MG63 (cell line): ENCODE results near the gene KCNMB2. TPM values are rescaled to one million over a fixed set of nuclear protein-coding genes. Genes with fewer than 3 reads are reported as not detected.
A peak's percentile ranks its signal among the peaks of the same experiment; 100 is the strongest.
"Not testable (repeated sequence)": the region's sequence is repeated elsewhere in the genome, so short reads cannot be mapped to it uniquely, and the experiment has no call there.

Experiments
- DNase-seq: peaks from one replicate; pipeline ENCODE4 v3.0.0-alpha.2; 2020
- H3K27me3 ChIP-seq: fragments of 250-450 bp; sonication (Bioruptor Pico); 2 replicates; pipeline ENCODE4 v1.5.1; 2020; ENCODE audit warnings: mild to moderate bottlenecking, moderate library complexity
- H3K36me3 ChIP-seq: fragments of 250-450 bp; sonication (Bioruptor Pico); 2 replicates; pipeline ENCODE4 v1.5.1; 2020; ENCODE audit warnings: mild to moderate bottlenecking, moderate library complexity
- H3K4me3 ChIP-seq: fragments of 250-450 bp; sonication (Bioruptor Pico); 2 replicates; pipeline ENCODE4 v1.5.1; 2020; ENCODE audit warnings: mild to moderate bottlenecking, moderate library complexity
- H3K9me3 ChIP-seq: fragments of 250-450 bp; sonication (Bioruptor Pico); 2 replicates; pipeline ENCODE4 v1.5.1; 2020; ENCODE audit warnings: mild to moderate bottlenecking, moderate library complexity
- total RNA-seq: library from RNA; depleted of rRNA; stranded (reverse); fragments of >200 nt; shearing (Covaris generic); gene quantifications from 2 replicates; pipeline ENCODE4 v1.2.3, GENCODE V29; 2014; ENCODE audit warnings: low replicate concordance

KCNMB2 gene
- total RNA-seq, 1 experiment from 2014 or later: not detected

DNA sequence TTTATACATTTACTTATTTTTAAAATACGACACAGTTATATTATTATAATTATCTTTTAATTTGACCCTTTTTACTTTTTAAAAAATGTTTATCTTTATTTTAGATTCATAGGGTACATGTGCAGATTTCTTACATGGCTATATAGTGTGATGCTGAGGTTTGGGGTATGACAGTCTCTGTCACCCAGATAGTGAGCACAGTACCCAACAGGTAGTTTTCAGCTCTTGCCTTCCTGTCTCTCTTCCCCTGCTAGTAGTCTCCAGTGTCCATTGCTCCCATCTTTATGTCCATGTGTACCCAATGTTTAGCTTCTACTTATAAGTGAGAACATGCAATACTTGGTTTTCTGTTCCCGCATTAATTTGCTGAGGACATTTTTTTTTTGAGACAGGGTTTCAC is 21.8 kb upstream of the KCNMB2 start:
- no peaks in the 10 kb centered on the region for H3K36me3 ChIP-seq
- no peaks in the 10 kb centered on the region for H3K27me3 ChIP-seq
- no peaks in the 10 kb centered on the region; the same call in 1 of the 2 replicates for H3K9me3 ChIP-seq
- DNase-seq: no peak
- H3K4me3 ChIP-seq: no peak overlapping the region

DNA sequence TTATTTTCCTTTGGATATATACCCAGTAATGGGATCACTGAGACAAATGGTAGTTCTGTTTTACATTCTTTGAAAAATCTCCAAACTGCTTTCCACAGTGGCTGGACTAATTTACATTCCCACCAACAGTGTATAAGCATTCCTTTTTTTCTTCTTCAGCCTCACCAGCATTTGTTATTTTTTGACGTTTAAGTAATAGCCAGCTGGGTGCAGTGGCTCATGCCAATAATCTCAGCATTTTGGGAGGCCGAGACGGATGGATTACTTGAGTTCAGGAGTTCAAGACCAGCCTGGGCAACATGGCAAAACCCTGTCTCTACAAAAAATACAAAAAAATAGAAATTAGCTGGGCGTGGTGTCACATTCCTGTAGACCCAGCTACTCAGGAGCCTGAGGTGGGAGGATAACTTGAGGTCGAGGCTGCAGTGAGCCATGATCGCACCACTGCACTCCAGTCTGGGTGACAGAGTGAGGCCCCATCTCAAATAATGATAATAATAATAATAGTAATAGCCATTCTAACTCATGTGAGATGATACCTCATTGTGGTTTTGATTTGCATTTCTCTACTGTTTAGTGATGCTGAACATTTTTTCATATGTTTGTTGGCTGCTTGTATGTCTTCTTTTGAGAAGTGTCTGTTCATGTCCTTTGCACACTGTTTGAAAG is 21.0 kb upstream of the KCNMB2 start:
- not testable (repeated sequence) for DNase-seq, H3K9me3 ChIP-seq, H3K27me3 ChIP-seq, H3K4me3 ChIP-seq, H3K36me3 ChIP-seq

DNA sequence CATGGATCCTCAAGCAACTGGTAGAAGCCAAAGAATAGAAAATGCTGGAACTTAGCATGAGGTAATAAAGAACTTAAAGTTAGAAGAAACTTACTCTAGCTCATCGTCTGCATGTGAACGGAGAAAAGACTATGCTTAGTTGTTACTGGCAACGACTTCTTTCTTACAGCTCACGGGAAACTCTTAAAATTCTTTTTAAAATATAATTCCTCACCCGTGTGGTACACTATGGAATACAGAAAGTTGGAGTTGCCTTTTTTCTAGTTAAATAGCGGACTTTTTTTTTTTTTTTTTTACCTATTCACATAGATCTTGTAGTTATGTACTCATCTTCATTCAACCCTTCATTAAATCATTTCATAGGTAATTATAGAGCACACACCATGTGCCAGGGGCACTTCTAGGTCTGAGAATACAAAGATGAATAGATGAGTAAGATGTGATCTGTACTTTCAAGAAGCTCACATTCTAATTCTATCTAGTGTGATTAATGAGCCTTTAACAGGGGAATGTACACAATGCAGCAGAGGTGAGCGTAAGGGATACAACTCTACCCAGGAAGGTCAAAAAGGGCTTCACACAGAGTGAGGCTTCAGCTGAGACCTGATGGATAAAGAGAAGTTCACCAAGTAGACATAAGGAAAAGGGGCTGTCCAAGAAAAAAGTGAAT is 18.4 kb upstream of the KCNMB2 start:
- Histone ChIP-seq H3K27me3 (no peaks in the 10 kb centered on the region), H3K9me3 (no peaks in the 10 kb centered on the region), H3K4me3 (no peak overlapping the region), H3K36me3 (no peaks in the 10 kb centered on the region)
- DNase-seq: no peak

DNA sequence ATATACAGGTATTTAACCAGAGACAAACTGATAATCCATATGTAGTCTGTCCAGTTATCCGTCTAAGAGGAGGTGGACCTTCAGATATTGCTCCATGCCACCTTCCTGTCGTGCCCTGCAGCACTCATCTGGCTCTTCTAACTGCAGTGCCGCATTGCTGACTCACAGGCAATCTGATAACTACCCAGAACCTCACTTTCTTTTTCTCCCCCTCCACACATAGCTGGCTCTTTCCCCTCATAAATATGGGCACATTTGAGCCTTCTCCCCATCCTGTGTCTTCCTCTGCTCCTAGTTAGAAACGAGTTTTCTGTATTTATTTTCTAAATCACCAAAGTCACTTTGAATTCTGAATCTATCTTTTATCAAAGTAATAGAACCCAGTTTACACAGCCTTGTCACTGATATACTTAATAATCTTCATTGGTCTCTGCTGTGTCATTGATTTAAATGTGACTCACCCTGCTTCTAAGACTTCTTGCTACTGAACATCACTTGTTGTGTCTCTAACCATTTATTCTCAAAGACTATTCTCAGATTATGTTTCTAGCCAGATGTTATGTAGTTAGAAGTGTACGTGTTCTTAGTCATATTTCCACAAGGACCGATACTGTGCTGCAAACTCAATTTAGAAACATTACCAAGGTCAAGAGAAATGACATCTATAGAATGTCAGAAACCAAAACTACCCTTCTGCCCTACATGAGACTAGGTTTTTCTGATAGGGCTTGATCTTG is 17.4 kb upstream of the KCNMB2 start:
- Histone ChIP-seq H3K9me3 (no peaks in the 10 kb centered on the region), H3K27me3 (no peaks in the 10 kb centered on the region), H3K4me3 (no peak overlapping the region), H3K36me3 (no peaks in the 10 kb centered on the region)
- no peak for DNase-seq

DNA sequence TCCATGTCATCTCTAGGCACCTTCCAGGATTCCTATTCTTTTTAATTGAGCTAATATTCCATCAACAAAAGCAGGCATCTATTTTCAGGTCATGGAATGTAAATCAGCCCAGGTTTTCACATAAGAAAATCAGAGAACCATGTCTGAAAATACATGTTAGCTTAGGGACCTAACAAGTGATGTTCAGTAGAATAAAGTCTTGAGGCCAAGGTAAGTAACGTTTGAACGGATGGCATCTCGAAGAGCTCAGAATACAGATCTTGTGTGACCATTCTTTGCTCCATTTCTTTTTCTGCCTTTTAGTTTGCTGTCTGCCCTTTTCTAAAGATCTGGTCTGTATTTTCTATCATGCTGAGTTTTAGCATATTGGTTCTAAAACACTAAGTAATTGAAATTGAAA is 16.5 kb upstream of the KCNMB2 start:
- DNase-seq: no peak
- no peak overlapping the region for H3K4me3 ChIP-seq
- H3K9me3 ChIP-seq: no peaks in the 10 kb centered on the region
- H3K36me3 ChIP-seq: no peaks in the 10 kb centered on the region
- H3K27me3 ChIP-seq: no peaks in the 10 kb centered on the region

DNA sequence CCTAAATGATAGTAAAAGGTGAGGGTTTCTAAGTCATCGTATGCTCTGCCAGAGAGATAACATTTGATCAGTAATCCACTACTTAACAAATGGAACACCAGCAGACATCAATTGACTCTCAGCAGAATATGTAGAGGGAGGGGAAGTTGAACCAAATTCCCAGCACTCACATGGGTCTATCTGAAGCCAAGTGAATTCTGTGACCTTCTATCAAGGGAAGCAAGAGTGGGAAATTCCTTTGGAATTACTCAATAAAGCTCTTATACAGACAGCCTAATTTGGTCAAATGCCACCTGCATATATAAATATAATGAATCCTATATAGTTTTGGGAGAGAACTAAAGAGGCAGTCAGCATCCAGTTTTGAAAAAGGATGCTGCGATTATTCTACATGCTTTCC is 15.8 kb upstream of the KCNMB2 start:
- no peaks in the 10 kb centered on the region for H3K36me3 ChIP-seq
- no peak for DNase-seq
- no peak overlapping the region for H3K4me3 ChIP-seq
- H3K27me3 ChIP-seq: no peaks in the 10 kb centered on the region
- no peaks in the 10 kb centered on the region for H3K9me3 ChIP-seq

DNA sequence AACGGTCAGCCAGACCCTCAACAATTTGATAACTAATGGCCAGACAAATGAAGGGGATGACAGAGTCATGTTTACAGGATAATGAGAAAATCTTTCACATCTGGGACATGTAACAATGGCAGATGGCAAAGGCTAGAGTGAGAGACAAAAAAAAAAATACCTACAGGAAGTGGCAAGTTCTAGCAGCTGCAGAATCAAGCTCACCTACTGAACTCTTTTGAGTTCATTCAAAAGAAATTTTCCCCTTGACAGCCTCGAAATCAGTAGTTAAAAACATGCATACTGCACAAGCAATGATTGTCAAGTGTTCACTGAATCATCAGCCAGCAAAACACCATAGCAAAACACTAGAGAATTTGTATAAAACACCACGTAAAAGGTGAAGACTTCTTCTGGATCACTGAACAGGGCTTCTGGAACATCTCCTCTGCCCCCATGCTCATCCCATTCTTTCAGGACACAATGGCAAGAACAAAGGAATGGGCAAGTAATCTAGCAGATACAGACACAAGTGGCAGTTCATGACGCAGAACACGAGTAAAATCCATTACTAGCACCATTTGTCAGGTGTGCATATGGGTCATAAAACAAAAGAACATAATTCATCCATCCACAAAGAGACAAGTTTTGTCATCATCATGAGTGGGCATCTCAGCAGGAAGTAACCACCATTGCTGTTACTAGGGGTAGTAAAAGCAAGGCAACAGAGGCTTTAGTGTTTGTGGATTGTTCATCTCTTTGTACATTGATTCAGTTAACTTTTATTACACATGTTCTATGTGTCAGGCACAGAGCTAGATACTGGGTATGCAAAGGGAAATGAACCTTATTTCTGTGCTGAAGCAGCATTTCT is 13.8 kb upstream of the KCNMB2 start:
- DNase-seq: no peak
- H3K4me3 ChIP-seq: no peak overlapping the region
- H3K36me3 ChIP-seq: no peaks in the 10 kb centered on the region
- H3K9me3 ChIP-seq: no peaks in the 10 kb centered on the region
- H3K27me3 ChIP-seq: no peaks in the 10 kb centered on the region

DNA sequence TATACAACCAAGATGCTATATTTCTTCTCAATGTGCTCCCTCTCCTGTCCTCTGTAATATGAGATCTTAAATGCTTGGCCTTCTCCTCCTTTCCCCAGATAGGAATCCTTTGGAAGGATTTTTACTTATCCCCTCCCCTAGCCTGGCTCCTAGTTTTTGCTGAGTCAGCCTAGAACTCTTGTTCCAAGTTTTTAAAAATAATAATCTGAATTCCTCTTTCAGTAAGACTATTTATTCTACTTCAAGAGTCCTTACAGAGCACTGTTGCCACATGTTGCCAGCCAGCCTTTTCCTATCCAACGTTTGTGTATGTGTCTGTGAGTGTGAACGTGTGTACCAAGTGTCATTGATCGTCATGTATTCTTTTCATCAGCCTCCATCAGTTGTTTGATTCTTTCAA is 11.0 kb upstream of the KCNMB2 start:
- no peak for DNase-seq

DNA sequence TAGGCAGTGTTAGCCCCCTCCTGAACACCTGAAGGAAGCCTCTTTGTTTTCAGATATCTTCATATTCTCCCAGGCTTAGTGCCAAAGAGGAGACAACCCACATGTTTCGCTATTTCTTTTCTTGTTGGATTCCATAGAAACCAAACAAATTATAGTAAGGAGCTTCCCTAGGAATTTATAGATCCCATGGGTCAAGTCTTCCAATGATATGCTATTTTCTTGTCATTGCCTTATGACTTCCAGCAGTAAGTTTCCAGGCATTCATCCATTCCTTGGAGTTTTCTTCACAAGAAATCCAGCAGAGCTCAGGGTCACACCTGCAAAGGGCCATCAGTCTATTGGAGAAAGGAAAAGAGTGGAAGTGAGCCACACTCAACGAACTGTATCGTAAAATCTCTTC is 9.9 kb upstream of the KCNMB2 start:
- no peaks in the 10 kb centered on the region for H3K9me3 ChIP-seq
- no peaks in the 10 kb centered on the region for H3K27me3 ChIP-seq
- H3K36me3 ChIP-seq: no peaks in the 10 kb centered on the region
- H3K4me3 ChIP-seq: no peak overlapping the region
- DNase-seq: no peak

More for the DNA sequence above, 11.0 kb upstream of the KCNMB2 start:
- Histone ChIP-seq H3K4me3 (no peak overlapping the region), H3K27me3 (no peaks in the 10 kb centered on the region), H3K9me3 (no peaks in the 10 kb centered on the region), H3K36me3 (no peaks in the 10 kb centered on the region)

DNA sequence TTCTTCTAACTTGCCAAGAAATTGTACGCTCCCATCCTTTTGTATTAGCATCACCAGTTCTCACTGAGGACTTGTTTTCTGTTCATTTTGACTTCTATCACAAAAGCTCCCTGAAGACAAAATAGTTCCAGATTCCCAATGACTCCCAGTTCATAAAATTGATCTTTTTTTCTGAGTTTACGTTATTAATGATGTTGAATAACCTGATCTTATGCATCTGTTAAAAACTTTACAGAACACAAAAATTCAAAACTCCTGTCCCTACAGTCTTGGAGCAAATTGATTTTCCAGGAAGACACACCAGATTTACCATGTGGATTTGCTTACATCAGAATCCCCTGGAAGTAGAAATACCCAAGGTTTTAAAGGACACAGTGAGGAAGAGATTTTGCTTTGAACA is 8.3 kb upstream of the KCNMB2 start:
- Histone ChIP-seq H3K27me3 (no peaks in the 10 kb centered on the region), H3K9me3 (no peaks in the 10 kb centered on the region), H3K4me3 (no peak overlapping the region), H3K36me3 (no peaks in the 10 kb centered on the region)
- DNase-seq: no peak

DNA sequence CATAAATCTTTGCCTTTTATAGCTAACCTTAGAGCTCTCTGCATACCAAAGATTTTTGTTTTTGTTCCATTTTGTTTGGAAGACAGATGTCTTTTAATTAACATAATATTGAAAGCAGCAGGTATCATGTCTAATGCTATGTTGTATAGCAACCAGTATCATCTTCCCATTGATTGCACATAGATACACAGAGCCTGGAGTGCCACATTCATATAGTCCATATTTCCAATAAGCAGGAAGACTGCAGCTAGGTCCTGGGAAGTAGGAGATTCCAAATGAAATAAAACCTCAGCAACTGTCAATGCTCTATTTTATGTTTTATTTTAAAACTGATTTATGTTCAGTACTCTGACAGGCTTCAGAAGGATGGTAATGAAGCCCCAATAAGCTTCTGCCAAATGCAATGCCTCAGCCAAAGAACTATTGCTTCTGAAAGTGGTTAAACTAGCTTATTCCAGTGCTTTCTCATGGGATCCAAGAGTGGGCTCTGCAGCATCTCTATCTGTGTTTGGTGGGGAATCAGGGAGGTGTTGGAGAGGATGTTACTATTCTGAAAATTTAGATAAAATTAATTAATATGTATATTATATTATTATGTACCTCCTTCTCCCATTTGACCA is 6.5 kb upstream of the KCNMB2 start:
- no peaks in the 10 kb centered on the region for H3K9me3 ChIP-seq
- DNase-seq: no peak
- H3K4me3 ChIP-seq: no peak overlapping the region
- H3K27me3 ChIP-seq: no peaks in the 10 kb centered on the region
- no peaks in the 10 kb centered on the region for H3K36me3 ChIP-seq

DNA sequence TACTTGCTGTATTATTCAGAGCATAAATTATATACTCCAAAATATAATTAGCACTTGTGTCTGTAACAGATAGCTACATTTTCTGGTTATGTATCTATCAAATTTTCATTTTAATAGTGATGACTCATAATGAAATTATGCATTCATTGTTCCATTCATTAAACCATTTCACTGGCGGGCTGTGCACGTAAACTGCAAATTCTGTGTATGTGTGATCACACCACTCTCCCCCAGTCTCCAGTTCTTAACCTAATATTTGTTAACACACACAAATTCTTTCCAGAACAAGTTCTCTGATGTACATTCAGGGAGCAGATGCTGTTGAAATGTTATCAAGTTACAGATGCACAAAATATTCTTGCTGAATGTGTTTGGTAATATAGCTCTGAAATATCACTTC is 3.8 kb upstream of the KCNMB2 start:
- Histone ChIP-seq H3K9me3 (no peaks in the 10 kb centered on the region), H3K27me3 (no peaks in the 10 kb centered on the region), H3K36me3 (no peaks in the 10 kb centered on the region), H3K4me3 (no peak overlapping the region)
- DNase-seq: no peak

DNA sequence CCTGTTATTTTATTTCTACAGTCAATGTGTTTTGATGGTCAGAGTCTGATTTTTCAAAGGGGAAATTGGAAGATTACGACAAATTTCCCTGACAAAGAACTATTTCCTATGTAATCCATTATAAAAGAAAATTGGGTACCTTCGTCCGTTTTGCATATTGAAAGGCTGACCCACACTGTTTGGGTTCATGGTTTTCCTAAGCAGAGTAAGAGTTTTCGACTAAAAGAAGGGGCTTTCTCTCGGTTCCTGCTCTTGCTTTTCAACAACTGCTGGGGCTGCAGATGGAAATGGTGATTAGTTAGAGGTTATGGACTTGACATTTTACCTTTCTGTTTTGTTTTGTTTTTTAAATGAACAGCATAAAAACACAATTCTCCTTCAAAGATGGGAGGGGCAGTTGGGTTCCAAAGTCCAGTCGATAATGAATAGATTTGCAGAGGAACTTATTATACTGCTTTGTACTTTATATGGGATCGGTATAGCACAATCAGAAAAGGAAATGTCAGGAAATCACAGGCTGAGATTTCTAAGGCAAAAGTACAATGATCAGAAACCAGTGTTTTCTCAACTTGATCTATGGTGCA is 978 bp downstream of the KCNMB2 start:
- no peak for DNase-seq
- Histone ChIP-seq H3K4me3 (peak overlapping the region; percentile 45), H3K27me3 (no peaks in the 10 kb centered on the region), H3K9me3 (no peaks in the 10 kb centered on the region), H3K36me3 (no peaks in the 10 kb centered on the region)

DNA sequence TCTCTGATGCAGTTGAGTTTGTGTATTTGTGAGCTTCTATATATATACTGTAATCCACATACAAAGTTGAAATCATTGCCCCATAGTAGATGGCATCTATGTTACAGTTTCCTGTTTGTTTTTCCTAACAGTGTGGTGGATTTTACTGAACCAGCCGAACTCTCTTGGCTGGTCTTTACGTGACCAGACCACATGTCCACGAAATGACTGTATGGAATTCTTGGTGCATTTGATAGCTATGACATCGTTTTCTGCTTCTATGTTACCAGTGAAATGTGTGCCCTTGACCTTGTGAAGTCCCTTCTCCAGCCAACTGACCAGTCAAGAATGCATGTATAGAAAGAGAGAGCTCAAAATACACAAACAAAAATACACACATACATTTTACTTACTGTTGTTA is 1.8 kb downstream of the KCNMB2 start:
- Histone ChIP-seq H3K4me3 (no peak overlapping the region), H3K36me3 (no peaks in the 10 kb centered on the region), H3K9me3 (no peaks in the 10 kb centered on the region), H3K27me3 (no peaks in the 10 kb centered on the region)
- no peak for DNase-seq

DNA sequence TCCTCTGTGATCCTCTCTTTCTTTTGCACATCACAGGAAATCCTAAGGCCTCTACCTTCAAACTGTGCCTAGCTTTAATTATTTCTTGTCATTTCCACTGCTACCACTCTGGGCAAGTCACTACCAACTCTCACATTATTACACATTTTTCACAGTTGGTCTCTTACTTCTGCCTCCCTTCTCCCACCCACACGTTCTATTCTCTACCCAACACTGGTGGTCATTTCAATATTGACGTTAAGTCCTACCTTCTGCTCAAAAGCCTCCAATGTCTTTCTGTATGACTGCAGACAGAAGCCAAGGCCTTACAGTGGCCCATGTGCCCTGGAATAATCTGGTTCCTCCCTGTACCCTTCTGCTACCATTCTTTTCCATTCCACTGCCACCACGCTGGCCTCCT is 3.9 kb downstream of the KCNMB2 start:
- Histone ChIP-seq H3K27me3 (no peaks in the 10 kb centered on the region), H3K9me3 (no peaks in the 10 kb centered on the region), H3K36me3 (no peaks in the 10 kb centered on the region), H3K4me3 (no peak overlapping the region)
- DNase-seq: no peak

DNA sequence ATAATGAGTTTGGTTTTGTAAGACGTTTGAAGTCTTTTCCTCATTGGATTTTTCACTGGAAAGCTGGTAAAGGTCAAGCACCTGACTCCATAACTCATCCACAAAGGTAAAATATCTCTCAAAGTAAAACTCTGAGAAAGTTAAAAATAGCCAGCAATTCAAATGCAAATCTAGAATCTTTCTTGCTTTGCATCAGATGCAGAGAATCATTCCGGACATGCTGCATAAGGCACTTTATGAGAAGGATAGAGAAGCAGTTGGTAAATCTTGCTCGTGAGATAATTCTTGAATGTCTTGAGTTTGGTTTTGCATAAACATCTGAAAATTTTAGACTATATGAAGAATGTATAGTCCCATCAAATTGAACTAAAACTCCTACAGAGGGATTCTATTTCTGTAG is 9.1 kb downstream of the KCNMB2 start:
- no peak overlapping the region for H3K4me3 ChIP-seq
- no peaks in the 10 kb centered on the region for H3K27me3 ChIP-seq
- no peak for DNase-seq
- no peaks in the 10 kb centered on the region for H3K9me3 ChIP-seq
- H3K36me3 ChIP-seq: no peaks in the 10 kb centered on the region
